Type B pancreatic cell (in vitro differentiated cells): ENCODE results near the gene SSR2. TPM values are rescaled to one million over a fixed set of nuclear protein-coding genes. Genes with fewer than 3 reads are reported as not detected.
"Not testable (repeated sequence)": the region's sequence is repeated elsewhere in the genome, so short reads cannot be mapped to it uniquely, and the experiment has no call there.

Source experiments
- DNase-seq: peaks from one replicate; pipeline ENCODE4 v3.0.0; 2021; ENCODE audit warnings: mixed read lengths; ENCODE audit not compliant: unreplicated experiment; ENCODE audit errors: extremely low spot score
- H3K27ac Mint-ChIP-seq: 2 replicates; pipeline ENCODE4 v1.8.0; 2021; ENCODE audit warnings: mild to moderate bottlenecking, mixed read lengths
- H3K27me3 Mint-ChIP-seq: 2 replicates; pipeline ENCODE4 v1.8.0; 2021; ENCODE audit warnings: mixed read lengths
- H3K36me3 Mint-ChIP-seq: 2 replicates; pipeline ENCODE4 v1.8.0; 2021; ENCODE audit warnings: mixed read lengths
- H3K4me1 Mint-ChIP-seq: one replicate; pipeline ENCODE4 v1.8.0; 2021; ENCODE audit warnings: mixed read lengths; ENCODE audit not compliant: unreplicated experiment
- H3K4me3 Mint-ChIP-seq: 2 replicates; pipeline ENCODE4 v1.8.0; 2021; ENCODE audit warnings: mild to moderate bottlenecking, mixed read lengths
- H3K9me3 Mint-ChIP-seq: 2 replicates; pipeline ENCODE4 v1.8.0; 2021; ENCODE audit warnings: mixed read lengths
- total RNA-seq: library from RNA; stranded (reverse); gene quantifications from 2 replicates; pipeline ENCODE4 v1.2.1, GENCODE V29; 2021; ENCODE audit warnings: low replicate concordance
- TF ChIP-seq, protein P1 (sequence below): fragments of 200-600 bp; sonication (generic); conservative IDR thresholded peaks from 2 replicates; pipeline ENCODE4 v1.5.0; 2021; ENCODE audit warnings: antibody characterized with exemption, mild to moderate bottlenecking

The SSR2 gene
- total RNA-seq, 1 donor from 2014 or later, result 248 TPM

DNA sequence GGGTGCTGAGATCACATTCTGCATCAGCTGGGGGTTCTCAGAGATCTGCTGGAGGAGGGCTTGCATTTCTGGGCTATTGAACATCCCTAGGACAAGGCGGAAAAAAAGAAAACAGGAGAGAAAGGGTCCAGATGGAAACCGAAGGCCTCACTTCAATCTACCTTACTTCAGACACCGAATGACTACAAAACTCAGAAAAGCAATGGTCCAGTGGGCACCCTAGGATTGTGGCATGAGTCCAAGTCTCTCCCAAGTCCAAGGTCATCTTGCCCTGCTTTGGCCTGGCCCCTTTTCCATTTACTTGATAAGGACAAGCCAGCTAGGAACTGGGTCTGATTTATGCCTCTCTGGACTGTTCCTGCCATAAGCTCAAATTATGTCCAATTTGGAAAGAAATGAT lies 22.1 kb upstream of the SSR2 start:
- no peak overlapping the region for H3K4me3 Mint-ChIP-seq
- TF ChIP-seq, protein P1, sequence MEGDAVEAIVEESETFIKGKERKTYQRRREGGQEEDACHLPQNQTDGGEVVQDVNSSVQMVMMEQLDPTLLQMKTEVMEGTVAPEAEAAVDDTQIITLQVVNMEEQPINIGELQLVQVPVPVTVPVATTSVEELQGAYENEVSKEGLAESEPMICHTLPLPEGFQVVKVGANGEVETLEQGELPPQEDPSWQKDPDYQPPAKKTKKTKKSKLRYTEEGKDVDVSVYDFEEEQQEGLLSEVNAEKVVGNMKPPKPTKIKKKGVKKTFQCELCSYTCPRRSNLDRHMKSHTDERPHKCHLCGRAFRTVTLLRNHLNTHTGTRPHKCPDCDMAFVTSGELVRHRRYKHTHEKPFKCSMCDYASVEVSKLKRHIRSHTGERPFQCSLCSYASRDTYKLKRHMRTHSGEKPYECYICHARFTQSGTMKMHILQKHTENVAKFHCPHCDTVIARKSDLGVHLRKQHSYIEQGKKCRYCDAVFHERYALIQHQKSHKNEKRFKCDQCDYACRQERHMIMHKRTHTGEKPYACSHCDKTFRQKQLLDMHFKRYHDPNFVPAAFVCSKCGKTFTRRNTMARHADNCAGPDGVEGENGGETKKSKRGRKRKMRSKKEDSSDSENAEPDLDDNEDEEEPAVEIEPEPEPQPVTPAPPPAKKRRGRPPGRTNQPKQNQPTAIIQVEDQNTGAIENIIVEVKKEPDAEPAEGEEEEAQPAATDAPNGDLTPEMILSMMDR, result no peak
- peaks cover 9% of the 10 kb centered on the region for H3K36me3 Mint-ChIP-seq
- H3K9me3 Mint-ChIP-seq, result no peaks in the 10 kb centered on the region
- no peak overlapping the region for H3K27ac Mint-ChIP-seq
- no peak for DNase-seq
- no peaks in the 10 kb centered on the region for H3K27me3 Mint-ChIP-seq
- H3K4me1 Mint-ChIP-seq, result no peaks in the 10 kb centered on the region

DNA sequence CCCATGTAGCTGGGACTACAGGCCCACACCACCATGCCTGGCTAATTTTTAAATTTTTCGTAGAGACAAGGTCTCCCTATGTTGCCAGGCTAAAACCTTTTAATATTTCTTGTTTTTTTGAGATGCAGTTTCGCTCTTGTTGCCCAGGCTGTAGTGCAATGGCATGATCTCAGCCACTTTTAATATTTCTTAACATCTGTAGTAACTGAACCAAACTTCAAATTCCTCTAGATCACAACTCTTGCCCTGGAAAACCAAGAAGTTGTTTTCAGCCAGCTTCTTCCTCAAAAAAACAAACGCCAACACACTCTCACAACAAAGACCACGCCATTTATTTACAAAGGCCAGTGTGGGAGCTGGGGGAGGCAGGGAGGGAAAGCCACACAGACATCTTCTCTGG lies 14.2 kb upstream of the SSR2 start:
- H3K9me3 Mint-ChIP-seq, H3K36me3 Mint-ChIP-seq, H3K4me1 Mint-ChIP-seq, DNase-seq, H3K4me3 Mint-ChIP-seq, H3K27ac Mint-ChIP-seq, H3K27me3 Mint-ChIP-seq: not testable (repeated sequence)

DNA sequence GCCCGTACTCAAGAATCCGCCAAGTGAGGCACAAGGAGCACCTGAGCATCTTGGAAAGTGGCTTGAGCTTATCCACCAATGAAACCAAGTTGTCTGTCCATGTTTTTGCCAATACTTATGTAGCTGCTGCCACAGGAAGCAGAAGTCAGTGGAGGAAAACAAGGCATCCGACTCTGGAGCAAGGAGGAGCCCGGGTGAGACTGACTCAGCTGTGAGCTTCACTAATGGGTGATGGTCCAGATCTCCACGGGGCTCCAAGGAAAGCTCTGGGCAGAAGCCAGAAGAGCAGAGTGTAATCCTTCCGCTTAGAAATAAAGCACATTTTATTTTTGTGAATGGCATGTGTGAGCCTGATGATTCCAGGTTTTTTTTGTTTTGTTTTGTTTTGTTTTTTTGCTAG lies 12.3 kb upstream of the SSR2 start:
- Mint-ChIP-seq H3K27me3 (no peaks in the 10 kb centered on the region), H3K4me1 (no peaks in the 10 kb centered on the region), H3K36me3 (no peaks in the 10 kb centered on the region), H3K4me3 (no peak overlapping the region), H3K27ac (no peak overlapping the region), H3K9me3 (no peaks in the 10 kb centered on the region)
- TF ChIP-seq, protein P1, result no peak
- no peak for DNase-seq

DNA sequence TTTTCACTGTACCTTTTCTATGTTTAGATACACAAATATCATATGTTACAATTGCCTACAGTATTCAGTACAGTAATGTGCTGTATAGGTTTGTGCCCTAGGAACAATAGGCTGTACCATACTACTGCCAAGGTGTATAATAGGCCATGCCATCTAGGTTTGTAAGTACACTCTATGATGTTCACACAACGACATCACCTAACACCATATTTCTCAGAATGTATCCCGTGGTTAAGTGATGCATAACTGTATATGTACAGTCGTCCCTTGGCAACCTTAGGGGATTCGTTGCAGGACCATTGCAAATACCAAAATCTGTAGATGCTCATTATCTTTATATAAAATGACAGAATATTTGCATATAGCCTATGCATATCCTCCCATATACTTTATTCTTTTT lies 5.8 kb upstream of the SSR2 start:
- no peaks in the 10 kb centered on the region for H3K9me3 Mint-ChIP-seq
- H3K4me1 Mint-ChIP-seq, result peaks cover 4% of the 10 kb centered on the region
- no peaks in the 10 kb centered on the region for H3K27me3 Mint-ChIP-seq
- H3K4me3 Mint-ChIP-seq, result no peak overlapping the region
- no peak overlapping the region for H3K27ac Mint-ChIP-seq
- TF ChIP-seq, protein P1, result no peak
- no peaks in the 10 kb centered on the region for H3K36me3 Mint-ChIP-seq
- DNase-seq, result no peak

DNA sequence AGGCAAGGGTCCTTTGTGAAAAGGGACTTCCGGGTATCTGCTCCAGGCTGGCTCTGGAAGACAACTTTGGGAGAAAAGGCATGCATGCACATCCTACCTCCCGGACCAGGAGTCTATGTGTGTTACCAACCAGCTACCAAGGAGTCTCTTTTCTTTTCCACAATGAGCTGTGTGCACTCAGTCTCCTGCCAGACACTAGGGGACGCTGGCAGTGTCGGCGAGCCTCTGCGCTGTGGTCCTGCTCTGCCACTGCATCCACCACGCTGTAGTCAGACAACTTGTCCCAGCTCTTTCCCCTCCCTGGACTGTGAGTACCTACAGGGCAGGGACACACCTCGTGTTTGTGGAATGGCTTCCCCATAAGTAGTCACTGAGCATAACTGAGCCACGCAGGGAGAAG lies 5.1 kb upstream of the SSR2 start:
- H3K4me3 Mint-ChIP-seq, result no peak overlapping the region

DNA sequence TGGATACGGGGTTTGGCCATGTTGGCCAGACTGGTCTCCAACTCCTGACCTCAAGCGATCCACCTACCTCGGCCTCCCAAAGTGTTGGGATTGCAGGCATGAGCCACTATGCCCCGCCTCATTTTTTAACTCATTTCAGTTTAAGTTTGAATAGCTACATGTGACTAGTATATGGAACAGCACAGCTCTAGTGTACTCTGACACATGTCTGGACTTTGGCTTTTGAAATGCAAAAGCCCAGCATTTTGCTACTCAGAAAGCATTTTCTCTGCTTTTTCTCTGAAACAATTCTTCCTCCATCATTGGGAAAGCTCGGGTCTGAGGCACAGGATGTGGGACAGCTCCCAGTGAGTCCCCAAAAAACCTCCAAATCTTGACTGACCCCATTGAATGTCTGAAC lies 4.0 kb upstream of the SSR2 start:
- Mint-ChIP-seq H3K4me1 (peaks cover 15% of the 10 kb centered on the region), H3K36me3 (peaks cover 7% of the 10 kb centered on the region), H3K4me3 (no peak overlapping the region), H3K27me3 (no peaks in the 10 kb centered on the region), H3K27ac (no peak overlapping the region), H3K9me3 (no peaks in the 10 kb centered on the region)
- DNase-seq, result no peak
- TF ChIP-seq, protein P1, result no peak

More for the DNA sequence above, 5.1 kb upstream of the SSR2 start:
- peaks cover 6% of the 10 kb centered on the region for H3K4me1 Mint-ChIP-seq
- no peak for DNase-seq
- H3K27ac Mint-ChIP-seq, result no peak overlapping the region
- no peaks in the 10 kb centered on the region for H3K27me3 Mint-ChIP-seq
- TF ChIP-seq, protein P1, result peak; percentile 79
- peaks cover under 1% of the 10 kb centered on the region for H3K36me3 Mint-ChIP-seq
- H3K9me3 Mint-ChIP-seq, result no peaks in the 10 kb centered on the region
